Myocyte (in vitro differentiated cells): ENCODE measurements around the gene CS. TPM values are rescaled to one million over a fixed set of nuclear protein-coding genes. Genes with fewer than 3 reads are reported as not detected.

ENCODE experiments used
- DNase-seq: peaks from one replicate; pipeline ENCODE4 v3.0.0-alpha.2; 2012; ENCODE audit warnings: low read depth
- total RNA-seq: library from RNA; depleted of rRNA; stranded (reverse); fragments of >200 nt; gene quantifications from 2 replicates; pipeline ENCODE4 v1.2.3, GENCODE V29; 2014

The CS gene
- total RNA-seq, 1 donor from 2014 or later: 178 TPM

DNA sequence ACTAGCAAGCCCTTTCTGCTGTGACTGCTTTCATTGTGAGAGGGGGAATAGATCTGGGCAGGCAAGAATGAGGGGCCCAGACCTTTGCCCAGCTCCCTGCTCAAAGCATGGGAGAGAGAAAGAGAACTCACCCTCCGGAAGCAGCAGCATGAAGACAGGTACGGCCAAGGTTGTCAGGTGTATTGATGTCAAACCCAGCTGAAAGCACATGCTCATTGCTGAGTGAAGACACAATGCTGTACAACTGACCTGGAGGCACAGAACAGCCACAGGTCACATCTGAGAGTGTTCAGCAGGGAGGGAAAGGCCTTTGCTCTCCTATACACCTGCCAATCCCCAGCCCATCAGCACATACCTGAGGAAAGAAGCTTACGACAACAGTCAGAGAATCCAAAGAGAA lies 47.5 kb downstream of the CS start:
- DNase-seq: no peak

DNA sequence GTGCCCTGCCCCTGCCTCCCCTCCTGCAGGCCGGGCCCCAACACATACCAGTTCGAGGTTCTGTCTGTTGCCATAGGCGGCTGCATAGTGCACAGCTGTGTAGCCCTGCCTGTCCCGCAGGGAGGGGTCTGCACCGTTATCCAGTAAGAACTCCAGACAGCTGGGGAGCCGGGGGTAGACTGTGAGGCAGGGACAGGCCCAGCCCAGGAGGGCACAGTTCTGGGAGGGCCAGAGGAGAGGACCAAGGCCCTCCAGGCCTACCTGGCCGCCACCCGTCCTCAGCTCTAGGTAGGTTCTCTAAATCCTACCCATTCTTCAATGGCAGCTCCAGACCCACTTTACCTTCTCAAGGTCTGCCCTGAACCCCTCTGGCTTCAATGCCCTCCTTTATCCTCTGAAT lies 51.4 kb downstream of the CS start:
- no peak for DNase-seq

DNA sequence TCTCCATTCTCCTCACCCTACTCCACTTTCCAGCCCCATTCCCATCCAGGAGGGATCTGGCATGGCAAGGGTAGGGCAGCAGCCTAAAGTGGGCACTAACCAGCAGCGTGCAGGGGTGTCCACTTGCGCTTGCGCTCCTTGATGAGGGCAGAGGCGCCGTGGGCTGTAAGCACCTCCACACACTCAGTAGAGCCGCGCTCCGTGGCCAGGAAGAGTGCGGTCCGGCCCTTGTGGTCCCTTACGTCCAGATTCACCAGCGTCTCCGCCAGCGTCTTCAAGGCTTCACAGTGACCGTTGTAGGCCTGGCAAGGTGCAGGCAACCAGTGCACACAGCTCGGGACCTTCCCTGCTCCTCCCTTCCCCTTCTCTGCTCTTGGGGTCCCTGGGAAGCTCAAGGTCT lies 52.2 kb downstream of the CS start:
- DNase-seq: no peak

- DNase-seq: no peak
These were observed 55.6 kb downstream of the CS start for GRCh38 chr12:56244494-56244893.

DNA sequence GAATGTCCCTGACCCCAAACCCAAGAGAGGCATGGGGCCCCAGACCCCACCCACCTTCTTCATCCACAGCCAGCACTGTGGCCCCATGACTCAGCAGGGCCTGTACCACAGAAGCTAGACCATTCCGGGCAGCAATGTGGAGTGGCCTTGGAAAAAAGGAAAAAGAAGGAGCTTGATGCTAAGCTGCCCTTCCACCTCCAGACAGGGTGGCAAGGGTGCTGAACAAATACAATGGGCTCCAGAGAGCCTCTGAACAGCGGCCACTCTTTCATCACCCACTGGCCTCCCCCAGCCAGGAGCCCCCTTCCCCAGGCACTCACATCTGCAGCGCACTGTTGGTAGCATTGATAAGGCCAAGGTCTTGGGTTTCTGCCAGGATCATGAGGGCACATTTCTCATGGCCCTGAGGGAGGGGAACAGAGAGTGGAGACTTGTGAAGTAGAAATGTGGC lies 56.4 kb downstream of the CS start:
- DNase-seq: peak; percentile 32

DNA sequence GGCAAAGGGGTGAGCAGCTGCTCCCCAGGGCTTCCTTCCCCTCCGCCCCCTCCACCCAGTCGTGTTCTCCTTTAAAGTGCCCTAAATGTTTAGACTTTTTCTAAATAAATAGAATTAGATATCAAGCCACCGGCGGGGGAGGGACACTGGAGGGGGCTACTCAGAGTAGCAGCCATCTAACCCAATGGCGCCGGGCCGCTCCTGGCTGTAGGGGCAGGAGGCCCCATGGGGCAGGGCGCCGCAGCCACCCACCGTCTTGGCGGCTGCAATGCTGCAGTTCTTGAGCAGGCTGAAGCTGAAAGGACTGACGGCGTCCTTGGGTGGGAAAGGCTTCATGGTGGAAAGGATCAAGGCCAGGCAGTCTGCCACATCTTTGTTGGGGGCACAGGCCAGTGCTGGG lies 57.1 kb downstream of the CS start:
- no peak for DNase-seq

GRCh38 chr12:56241424-56242303 lies 58.5 kb downstream of the CS start:
- no peak for DNase-seq

GRCh38 chr12:56237552-56237951 lies 62.6 kb downstream of the CS start:
- peak; percentile 56 for DNase-seq

DNA sequence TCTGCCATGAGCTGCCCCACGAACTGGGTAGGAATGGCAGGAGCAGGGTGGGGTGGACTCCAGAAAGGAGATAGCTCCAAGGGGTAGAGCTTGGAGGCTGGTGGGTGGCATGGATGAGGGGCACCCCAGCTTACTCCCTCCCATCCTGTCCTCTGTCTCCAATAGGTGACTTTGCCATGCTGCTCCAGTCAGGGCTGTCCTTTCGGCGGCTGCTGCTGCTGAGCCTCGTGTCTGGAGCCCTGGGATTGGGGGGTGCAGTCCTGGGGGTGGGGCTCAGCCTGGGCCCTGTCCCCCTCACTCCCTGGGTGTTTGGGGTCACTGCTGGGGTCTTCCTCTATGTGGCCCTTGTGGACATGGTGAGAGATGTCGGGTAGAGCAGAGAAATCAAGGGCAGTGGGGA lies 63.1 kb downstream of the CS start:
- DNase-seq: no peak

GRCh38 chr12:56236091-56236490 lies 64.0 kb downstream of the CS start:
- no peak for DNase-seq

- no peak for DNase-seq
These were observed 65.2 kb downstream of the CS start for GRCh38 chr12:56234746-56235436.

- DNase-seq: no peak
These were observed 68.9 kb downstream of the CS start for GRCh38 chr12:56231184-56231582.

GRCh38 chr12:56230432-56231183 lies 69.5 kb downstream of the CS start:
- DNase-seq: no peak

DNA sequence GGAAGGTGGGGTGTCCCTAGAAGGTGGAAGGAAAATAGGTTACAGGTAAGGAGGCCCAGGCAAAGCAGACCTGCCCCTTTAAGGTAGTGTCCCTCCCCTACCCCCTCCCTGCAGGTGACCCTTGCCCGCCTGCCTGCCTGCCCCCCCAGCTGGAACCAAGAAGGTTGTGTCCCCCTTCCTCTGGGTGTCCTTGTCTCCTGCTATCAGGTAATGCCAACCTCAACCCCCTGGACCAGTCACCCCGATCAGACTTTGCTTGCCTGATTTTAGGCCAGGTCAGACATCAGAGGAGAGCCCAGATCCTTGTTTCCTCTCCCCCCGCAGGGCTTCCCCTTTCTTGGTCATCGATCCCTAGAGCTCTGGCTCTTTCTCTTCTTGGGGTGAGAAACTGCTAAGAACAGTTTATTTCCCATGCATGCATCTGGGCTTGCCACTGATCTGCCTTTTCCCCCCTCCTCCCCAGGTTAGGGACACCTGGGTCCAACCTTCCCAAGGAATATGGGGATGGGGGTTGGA lies 70.2 kb downstream of the CS start, which contains the start of gene SLC39A5:
SLC39A5 (plus strand) TSS at position 136 of the 516 bp plus-strand sequence. CDS start 1,224 bp downstream, outside the sequence.
- DNase-seq: no peak

DNA sequence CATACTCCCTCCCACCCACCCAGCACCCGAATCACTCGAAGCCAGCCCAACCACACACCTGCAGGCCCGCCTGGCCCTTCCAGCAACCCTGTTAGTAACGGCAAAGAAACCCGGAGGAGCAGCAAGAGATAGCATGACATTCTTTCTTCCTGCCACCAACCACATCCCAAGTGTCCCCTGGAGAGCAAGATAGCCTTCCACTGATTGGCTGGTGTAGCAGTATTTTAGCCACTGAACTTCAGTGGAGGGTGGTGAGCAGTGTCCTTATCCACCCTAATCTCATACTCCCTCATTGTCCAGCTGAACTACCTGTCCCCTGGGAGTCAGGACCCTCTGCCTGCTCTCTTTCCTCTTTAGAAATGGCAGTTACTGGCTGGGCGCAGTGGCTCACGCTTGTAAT lies 71.0 kb downstream of the CS start:
- DNase-seq: no peak

DNA sequence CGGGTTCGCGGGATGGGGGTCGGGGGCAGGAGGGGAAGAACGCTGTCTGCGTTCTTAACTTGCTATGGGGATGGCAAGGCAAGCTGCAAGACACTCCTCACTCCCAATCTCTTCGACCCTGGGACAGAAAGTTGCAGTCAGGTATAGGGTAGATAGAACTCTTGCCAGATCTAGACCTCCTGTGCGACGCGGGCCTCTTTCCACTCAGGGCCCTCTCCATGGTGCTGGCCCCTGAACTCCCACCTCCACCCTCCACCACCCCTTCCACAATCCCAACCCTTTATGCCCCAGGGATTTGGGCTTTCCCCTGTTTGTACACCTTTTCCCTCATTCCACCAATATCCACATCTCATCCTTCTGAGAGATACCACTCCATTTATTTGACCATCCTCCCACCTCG lies 75.2 kb downstream of the CS start:
- DNase-seq: no peak

GRCh38 chr12:56224102-56224701 lies 75.9 kb downstream of the CS start, which contains the start of gene NABP2:
NABP2 (plus strand) TSS chr12:56224342; CDS start chr12:56224857, 515 bp downstream.
- DNase-seq: peak; percentile 99

DNA sequence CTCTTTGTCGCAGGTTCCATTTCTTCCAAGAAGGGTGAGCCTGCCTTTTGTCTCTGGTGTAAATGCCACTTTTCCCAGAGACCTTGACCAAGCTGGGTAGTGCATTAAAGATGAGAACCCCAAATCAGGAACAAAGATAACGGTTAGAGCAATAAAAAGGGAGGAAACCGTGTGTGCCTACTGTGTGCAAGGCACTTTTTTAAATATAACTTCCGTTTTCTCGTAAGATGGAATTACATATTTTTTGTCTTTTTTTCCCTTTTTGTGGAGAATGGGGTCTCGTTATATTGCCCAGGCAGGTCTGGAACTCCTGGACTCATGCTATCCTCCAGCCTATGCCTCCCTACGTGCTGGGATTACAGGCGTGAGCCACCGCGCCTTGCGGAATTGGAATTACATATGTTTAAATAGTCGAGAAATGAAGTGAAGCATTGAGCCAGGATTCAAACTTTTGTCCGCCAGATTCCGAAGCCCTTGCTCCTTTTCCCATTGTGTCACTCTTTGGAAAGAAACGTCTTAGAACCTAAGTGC lies 76.5 kb downstream of the CS start:
- no peak for DNase-seq

GRCh38 chr12:56222531-56222895 lies 77.6 kb downstream of the CS start:
- no peak for DNase-seq

DNA sequence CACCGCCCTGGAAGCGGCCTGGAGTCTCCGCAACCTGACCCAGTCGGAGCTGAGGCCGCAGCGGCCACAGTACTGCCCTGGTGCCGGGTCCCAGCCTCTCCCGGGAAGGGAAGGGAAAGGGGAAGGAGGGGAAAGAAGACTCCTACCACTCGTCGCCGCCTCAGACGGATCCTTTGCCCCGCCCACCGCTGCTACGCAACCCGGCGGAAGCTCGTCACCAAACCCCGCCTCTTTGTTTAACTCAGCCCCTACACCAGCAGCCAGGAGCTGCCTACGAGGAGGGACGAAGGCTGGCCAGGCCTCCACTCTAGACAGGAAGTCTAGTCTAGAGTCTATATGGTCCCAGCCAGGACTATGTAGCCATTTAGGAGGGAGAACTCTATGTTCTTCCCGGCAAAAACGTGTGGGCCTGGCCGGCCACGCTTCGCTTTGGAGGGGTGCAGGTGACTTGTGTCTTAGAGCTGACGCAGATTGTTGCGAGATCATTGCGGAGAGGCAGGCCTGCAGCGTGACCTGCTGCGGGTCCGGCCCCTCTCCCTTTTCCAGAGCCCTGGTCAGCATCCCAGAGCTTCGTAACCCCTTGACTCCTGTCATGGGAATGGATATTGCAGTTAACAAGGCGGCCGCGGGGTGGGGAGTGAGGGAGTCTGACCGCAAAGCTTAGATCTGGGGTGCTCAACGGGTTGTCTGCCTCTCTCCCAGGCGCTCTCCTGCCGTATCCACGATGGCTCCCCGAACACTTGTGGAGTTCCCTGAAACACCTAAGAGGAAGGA lies 78.2 kb downstream of the CS start, which contains the start of gene RNF41:
RNF41 (minus strand) TSS at position 166 of the 774 bp plus-strand sequence. CDS start 7,875 bp downstream, outside the sequence.
- peak; percentile 97 for DNase-seq
